Measurements from ENCODE around the gene PEAK3.
A peak's percentile ranks its signal among the peaks of the same experiment; 100 is the strongest.

Gene PEAK3

DNA sequence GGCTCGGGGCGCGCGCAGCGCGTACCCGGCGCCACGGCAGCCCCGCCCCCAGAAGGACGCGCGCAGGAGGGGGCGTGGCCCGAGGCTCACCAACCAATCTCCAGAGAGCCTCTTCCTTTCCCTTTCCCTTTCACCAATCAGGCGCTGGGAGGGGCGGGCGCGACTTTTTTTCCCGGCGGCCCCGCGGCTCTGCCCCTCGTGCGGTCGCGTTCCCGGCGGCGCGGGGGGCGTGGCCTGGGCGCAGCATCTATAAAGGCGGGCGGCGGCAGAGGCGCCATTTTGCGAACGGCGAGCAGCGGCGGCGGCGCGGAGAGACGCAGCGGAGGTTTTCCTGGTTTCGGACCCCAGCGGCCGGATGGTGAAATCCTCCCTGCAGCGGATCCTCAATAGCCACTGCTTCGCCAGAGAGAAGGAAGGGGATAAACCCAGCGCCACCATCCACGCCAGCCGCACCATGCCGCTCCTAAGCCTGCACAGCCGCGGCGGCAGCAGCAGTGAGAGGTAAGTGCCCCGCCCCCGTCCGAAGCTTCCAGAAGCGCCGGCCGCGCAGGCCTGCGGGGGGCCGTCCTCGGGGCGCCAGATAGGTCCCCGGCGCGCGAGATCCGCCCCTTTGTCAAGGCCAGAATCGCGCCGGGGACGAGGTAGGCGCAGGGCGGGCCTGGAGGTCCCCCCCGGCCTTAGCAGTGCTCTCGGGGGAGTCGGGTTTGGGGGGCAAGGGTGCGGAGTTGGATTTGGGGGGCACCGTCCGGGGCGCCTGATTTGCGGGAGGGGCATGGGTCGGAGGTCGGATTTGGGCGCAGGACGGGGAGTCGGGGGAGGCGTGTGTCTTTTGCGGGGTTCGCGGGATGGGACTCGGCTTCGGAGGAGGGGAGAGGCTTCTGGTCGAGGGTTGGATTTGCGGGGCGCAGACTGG lies 12.5 kb downstream of the PEAK3 start:
- DNase-seq = peak; percentile 83 to 97

DNA sequence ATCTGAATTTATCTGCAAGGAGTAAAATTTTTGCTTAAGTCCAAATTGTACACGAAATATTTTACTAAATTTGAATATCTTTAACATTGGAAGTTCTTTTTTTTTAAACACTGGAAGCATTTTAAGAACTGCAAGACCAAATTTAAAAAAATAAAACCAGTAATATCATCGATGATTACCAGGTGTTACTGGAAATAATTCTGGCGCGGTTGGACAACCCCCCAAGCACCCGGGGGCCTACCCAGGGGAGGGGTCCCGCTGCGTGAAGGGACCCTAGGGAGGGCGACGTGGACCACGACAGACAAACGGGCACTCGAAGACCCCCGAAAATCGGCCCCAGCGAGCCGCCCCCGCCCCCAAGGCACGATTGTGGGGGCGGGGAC lies 13.1 kb downstream of the PEAK3 start:
- no peak for DNase-seq

DNA sequence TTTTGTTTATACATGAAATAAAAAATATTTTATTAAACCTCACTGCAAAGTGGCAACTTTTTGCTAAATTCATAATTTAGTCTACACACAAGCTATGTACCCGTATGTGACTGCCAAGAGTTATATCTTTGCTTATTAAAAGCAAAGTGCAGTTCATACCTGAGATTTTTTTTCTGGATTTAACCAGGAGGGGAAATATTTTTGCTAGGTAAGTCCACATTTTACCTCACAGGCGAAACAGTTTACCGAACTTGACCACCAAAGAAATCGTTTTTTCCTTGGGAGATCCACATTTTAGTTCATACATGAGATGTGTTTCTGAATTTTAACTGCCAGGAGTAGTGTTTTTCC lies 13.5 kb downstream of the PEAK3 start:
- DNase-seq = no peak

DNA sequence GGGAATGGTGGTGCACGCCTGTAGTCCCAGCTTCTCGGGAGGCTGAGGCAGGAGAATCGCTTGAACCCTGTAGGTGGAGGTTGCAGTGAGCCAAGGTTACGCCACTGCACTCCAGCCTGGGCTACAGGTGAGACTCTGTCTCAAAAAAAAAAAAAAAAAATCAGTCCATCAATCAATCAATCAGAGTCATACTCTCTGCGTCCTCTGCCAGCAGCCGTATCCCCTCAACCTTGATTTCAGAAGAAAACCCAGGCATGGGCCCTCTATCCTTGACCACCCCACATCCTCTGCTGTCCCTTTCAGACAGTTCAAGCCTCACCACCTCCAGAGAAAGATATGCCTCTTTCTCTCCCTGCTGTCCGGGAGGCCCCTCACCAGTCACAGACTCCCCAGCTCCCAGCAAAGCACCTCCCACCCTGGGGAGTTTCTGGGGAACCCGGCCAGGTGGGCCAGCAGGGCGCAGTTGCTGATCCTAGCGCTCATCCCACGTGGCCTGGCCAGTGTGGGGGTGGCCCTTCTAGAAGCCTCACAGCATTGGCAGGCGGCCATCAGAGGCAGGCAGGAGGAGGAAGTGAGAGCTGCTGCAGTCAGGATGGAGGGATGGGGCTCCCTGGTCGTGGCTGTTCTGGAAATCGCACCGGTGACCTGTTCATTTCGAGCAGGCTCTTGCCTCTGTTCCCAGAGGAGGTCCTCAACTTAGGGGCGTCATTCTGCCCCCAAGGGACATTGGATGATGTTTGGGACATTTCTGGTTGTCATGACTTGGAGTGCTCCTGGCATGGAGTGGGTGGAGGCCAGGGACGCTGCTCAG lies 15.6 kb downstream of the PEAK3 start:
- no peak for DNase-seq

DNA sequence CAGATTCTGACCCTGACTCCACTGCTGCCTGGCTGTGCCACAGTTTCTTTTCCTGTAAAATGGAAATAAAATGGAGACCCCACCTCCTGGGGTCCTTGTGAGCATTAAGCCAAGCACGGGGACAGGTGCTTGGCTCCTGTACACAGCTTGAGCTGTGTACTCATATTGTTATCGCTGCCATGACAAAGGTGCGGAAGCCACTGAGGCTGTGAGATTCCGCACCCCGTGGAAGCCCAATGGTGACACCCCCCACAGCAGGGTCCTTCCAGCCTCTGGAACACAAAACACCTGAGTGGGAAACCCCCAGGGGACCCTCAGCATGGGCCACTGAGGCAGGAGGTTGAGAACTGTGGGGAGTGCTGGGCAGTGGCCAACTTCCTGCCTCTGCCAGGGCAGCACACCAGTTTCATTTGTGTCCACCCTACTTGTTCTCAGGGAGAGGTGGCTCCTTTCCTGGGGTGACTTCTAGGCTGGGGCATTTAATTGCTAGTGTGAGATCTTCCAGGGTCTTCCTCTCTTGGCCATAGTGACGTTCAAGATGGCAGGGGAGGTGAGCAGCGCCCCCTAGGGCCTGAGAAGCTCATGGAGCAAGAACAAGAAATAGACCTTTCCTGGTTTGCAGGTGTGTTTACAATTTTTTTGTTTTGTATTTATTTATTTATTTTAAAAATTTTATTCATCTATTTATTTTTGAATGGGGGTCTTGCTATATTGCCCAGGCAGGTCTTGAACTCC lies 20.4 kb downstream of the PEAK3 start:
- DNase-seq = no peak

DNA sequence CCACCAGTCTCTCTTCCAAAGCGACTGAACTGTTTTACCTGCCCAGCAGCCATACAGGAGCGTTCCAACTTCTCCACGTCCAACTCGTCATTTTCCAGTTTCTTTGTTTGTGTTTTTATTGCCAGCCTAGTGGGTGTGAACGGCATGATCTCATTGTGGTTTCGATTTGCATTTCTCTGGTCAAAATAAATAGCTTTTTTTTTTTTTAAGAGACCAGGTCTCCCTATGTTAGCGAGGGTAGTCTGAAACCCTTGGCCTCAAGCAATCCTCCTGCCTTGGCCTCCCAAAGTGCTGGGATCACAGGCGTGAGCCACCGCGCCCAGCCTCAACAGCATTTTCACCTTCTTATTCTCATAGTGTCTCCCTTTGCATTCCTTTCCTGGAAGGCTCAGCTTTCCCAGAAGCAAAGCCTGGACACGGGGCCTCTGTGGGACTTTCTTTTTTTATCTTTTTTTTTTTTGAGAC lies 21.6 kb downstream of the PEAK3 start:
- no peak for DNase-seq

DNA sequence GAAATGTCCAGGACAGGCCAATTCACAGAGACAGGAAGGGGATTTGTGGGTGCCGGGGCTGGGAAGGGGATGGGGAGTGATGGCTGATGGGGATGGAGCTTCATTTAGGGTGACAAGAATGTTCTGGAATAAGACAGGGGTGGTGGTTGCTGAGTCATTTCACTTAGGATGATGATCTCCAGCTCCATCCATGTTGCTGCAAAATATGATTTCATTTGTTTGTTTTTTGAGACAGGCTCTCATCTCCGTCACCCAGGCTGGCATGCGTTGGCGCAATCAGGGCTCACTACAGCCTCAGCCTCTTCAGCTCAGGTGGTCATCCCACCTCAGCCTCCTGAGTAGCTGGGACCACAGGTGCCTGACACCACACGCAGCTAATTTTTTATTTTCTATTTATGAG lies 22.6 kb downstream of the PEAK3 start:
- DNase-seq = no peak

DNA sequence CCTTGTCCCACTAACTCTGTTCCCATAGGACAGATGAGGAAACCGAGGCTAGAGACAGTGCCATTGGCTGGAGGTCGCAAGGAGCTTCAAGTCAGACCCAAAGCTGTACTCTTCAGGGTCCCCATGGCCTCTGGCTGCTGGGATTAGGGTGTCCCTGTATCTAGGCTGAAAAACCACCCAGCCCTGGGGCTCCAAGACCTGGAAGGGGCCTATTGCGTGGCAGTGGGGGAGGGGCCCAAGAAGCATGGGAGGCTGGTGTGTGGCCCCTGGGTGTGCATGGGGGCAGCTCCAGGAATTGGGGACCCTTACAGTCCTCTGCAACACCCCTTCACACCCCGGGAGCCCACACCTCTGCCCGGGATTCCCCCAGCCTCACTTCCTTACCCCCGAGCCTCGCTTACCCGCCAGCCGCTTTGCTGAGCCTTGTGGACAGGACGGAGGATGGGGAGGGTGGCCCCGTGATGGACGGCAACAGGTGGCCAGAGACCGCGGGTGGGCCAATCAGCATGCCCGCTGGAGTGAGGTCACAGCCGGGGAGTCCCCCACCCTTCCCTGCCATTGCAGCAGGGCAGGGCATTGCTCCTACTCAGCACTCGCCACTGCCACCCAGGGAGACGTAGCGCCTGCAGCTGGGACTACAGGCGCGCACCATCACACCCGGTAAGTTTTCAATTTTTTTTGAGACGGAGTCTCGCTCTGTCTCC lies 25.8 kb downstream of the PEAK3 start, which contains the start of gene JSRP1:
JSRP1 (minus strand) TSS at position 436 of the 704 bp plus-strand sequence. CDS start 1,103 bp downstream, outside the sequence.
- no peak for DNase-seq

DNA sequence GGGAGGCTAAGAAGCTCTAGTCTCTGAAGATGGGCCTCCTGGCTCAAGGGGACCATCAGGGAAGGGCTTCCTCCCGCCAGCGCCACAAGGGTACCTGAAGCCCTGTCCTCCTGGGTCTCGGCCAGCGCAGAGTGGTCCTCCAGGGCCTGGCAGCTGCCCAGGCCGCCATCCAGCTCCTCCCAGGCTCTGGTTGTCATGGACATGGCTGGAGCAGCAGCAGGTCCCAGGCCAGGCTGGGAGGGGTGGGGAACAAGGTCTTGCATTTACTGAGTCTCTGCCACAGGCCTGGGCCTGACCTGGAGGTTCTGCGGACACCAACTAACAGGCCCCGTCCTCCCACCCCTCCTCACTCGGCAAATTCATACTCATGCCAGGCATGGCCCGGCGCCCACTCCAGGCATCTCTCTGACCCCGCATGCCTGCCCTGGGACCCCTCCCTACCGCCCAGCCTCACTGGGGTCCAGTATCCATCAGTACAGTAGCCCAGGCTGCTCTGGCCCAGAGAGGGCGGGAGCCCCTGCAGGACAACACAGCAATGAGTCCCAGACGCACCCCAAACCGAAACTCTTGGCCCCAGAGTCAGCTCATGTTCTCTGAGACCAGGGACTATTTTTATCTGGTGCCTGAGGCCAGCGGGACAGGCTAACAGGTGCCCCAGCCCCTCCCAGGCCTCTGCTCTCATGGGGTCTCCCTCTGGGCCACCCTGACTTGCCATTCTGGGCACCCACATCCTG lies 26.7 kb downstream of the PEAK3 start:
- DNase-seq = no peak

DNA sequence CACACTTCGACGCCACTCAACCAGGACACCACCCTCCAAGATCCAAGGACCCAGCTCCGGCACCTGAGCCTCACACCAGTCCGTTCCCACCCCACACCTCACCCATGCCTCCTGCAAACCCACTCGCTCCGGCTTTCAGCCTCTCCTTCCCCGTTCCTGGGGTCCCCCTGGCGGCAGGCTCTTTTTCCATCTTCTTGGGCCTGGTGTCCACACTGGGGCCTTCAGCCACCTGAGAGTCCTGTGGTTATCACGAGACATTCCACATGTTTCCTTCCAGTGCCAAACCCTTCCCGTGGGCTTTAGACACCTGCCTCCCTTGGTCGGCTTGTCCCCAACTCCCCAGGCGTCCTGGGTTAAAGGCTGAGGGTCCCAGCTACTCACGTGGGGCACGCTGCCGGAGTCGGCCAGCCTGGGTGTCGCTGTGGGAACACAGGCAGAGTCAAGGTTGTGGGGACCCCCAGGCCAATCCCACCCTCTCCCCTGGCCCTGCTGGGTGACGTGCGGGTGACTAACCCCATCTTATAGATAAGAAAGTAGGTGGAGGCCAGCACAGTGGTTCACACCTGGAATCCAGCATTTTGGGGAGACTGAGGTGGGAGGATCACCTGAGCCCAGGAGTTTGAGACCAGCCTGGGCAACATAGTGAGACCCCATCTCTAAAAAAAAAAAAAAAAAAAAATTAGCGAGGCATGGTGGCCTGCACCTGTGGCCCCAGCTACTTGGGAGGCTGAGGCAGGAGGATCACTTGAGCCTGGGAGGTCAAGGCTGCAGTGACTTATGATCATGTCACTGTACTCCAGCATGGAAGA lies 27.7 kb downstream of the PEAK3 start:
- DNase-seq = no peak

DNA sequence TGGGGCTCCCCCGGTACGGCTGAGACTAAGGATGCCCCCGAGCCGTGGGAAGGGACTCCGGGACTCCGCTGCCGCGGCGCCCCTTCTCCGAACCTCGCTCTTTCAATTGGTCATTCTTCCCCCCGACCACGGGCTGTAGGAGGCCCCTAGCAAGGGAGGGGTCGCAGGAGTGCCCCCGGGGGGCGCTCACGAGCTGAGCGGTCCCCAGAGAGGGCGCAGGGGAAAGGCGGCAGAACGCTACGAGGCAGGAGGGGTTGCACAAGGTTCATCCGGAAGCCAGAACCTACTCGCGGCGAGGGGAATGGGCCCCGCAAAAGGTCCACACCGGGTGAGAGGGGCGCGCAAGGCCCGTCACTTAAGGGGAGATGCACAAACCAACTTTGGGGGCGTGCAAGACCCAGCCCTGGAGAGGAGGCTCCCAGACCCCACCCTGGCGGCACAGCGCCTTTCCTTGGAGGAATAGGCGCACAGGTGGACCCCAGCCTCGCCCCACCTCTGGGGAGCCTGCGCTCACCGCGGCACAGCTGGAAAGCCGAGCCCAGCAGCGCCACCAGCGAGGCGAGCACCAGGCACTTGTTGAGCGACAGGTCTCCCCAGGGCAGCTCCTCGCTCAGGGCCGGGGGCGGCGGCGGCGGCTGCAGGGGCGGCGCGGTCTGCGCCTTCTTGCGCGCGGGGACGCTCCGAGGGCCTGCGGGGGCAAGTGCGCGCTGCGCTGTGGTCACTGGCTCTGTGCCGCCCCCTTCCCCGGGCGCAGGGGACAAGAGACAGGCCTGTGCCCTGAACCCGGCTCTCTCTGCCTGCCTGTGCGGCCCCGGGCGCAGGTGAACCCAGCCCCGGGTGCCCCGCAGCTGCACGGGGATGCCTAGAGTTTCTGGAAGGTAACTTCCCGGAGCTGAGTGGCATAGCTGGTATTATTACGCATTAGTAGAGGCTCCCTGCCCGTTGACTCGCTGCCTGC lies 28.6 kb downstream of the PEAK3 start:
- no peak for DNase-seq

DNA sequence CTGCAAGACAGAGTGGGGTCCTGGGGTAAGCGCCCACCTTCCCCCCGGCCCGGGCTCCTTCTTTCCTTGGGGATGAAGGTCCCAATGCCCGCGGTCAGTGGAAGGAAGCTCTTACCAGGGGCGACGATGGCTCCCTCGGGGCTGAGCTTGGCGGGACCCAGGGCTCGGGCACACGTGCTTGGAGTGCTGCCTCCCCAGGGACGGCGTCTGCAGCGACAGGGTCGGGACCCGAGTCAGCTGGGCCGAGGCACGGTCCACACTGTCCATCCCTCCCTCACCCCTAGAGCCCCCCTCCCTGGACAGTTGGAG lies 29.2 kb downstream of the PEAK3 start:
- DNase-seq = no peak

DNA sequence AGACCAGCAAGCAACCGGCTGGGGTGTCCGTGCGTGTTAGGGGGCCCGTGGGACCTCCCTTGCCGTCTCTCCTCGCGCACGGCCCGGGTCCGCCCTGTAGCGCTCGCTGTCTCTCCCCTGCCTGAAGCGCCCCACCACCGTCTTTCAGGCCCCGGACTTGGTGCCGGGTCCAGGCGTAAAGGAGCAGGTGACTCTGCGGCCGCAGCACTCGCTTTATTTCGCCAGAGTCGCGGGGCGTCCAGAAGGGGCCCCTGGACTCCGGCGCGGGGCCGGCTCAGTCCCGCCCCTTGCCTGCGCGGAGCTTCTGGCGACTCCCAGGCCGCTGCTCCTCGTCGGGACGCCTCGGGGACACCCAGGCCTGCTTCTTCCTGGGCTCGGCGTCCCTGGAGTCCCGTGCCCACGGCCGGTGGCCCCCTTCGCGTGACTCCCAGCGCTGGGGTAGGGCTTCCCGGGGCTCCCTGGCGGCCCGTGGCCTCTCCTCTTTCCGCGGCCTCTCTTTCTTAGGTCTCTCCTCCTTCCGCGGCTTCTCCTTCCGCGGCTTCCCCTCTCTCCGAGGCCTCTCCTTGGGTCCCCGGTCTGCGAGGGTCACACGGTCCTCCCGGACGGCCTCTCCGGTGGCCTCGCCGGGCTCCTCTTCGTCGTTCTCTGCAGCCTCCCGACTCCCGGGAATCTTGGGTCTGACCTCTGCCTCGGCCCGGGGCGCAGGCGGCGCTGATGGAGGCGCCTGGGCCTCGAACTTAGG lies 29.7 kb downstream of the PEAK3 start:
- no peak for DNase-seq

DNA sequence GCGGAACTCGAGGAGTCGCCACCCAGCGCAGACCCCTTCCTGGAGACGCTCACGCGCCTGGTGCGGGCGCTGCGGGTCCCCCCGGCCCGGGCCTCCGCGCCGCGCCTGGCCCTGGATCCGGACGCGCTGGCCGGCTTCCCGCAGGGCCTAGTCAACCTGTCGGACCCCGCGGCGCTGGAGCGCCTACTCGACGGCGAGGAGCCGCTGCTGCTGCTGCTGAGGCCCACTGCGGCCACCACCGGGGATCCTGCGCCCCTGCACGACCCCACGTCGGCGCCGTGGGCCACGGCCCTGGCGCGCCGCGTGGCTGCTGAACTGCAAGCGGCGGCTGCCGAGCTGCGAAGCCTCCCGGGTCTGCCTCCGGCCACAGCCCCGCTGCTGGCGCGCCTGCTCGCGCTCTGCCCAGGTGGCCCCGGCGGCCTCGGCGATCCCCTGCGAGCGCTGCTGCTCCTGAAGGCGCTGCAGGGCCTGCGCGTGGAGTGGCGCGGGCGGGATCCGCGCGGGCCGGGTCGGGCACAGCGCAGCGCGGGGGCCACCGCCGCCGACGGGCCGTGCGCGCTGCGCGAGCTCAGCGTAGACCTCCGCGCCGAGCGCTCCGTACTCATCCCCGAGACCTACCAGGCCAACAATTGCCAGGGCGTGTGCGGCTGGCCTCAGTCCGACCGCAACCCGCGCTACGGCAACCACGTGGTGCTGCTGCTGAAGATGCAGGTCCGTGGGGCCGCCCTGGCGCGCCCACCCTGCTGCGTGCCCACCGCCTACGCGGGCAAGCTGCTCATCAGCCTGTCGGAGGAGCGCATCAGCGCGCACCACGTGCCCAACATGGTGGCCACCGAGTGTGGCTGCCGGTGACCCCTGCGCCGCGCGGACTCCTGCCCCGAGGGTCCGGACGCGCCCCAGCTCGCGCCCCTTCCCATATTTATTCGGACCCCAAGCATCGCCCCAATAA lies 30.6 kb downstream of the PEAK3 start:
- no peak for DNase-seq

DNA sequence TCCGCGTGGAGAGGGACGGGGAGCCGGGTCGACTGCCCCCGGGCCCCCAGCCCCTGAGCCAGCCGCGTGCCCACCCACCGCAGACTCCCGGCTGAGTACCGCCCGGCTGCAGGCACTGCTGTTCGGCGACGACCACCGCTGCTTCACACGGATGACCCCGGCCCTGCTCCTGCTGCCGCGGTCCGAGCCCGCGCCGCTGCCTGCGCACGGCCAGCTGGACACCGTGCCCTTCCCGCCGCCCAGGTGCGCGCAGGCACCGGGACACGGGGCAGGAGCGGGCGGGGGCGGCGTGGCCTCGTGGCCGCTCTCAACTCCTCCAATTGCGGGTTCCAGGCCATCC lies 31.2 kb downstream of the PEAK3 start:
- DNase-seq = no peak

DNA sequence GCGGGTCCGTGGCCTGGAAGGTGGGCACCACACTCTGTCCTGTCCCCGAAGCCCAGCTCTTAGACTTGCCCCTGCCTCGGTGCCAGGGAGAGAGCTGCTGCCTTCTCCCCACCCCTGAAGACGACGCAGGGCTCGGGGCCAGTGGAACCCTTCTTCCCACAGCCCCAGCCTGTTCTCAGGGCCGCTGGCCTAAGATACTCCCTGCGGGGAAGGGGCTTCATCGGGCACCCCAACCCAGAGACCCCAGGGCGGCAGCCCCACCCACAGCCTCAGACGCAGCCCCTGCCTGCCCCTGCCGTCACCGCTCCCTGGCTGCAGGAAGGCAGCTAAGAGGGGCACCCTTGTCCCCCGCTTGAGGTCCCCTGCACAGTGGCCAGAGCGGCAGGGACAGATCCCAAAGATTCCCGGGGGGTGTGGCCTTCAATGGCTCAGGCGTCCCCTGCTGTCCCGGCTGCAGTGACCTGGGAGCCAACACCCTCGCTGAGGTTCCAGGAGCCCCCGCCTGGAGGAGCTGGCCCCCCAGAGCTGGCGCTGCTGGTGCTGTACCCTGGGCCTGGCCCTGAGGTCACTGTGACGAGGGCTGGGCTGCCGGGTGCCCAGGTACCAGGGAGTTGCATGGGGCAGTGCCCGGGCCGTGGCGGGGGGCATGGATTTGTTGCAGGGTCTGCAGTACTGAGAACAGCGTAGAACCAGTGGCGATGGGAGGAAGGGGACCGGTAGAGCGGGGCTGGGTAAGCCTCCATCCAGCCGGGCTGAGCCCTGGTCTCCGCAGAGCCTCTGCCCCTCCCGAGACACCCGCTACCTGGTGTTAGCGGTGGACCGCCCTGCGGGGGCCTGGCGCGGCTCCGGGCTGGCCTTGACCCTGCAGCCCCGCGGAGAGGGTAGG lies 31.9 kb downstream of the PEAK3 start:
- no peak for DNase-seq
